SKM-1 (cell line): Measurements from ENCODE around the gene CCR5AS.
A peak's percentile ranks its signal among the peaks of the same experiment; 100 is the strongest.
"Not testable (repeated sequence)": the region's sequence is repeated elsewhere in the genome, so short reads cannot be mapped to it uniquely, and the experiment has no call there.

Experiments
- DNase-seq: peaks from one replicate; lab custom pipeline; 2025; ENCODE audit not compliant: unreplicated experiment; lab: John Stamatoyannopoulos, UW

CCR5AS gene

GRCh38 chr3:46359733-46360493 is 47.0 kb downstream of the CCR5AS start:
- no peak for DNase-seq

- DNase-seq: no peak
Measured at GRCh38 chr3:46358466-46358865, 48.4 kb downstream of the CCR5AS start.

- no peak for DNase-seq
Measured at GRCh38 chr3:46356909-46357308, 50.0 kb downstream of the CCR5AS start.

GRCh38 chr3:46356276-46356675 is 50.6 kb downstream of the CCR5AS start:
- no peak for DNase-seq

GRCh38 chr3:46354984-46355383 is 51.9 kb downstream of the CCR5AS start:
- no peak for DNase-seq

- DNase-seq: no peak
Measured at GRCh38 chr3:46354478-46354877, 52.4 kb downstream of the CCR5AS start.

GRCh38 chr3:46353647-46354410 is 53.0 kb downstream of the CCR5AS start, which contains the start of gene CCR2:
TSS of gene CCR2 (plus strand) at chr3:46354111. CDS start at chr3:46357528, 3,417 bp downstream.
- peak; percentile 65 for DNase-seq

GRCh38 chr3:46353090-46353489 is 53.8 kb downstream of the CCR5AS start:
- no peak for DNase-seq

- DNase-seq: no peak
Measured at GRCh38 chr3:46351646-46352045, 55.2 kb downstream of the CCR5AS start.

- no peak for DNase-seq
Measured at GRCh38 chr3:46350262-46350565, 56.7 kb downstream of the CCR5AS start.

GRCh38 chr3:46349484-46350261 is 57.2 kb downstream of the CCR5AS start:
- DNase-seq: no peak

GRCh38 chr3:46348823-46349482 is 57.9 kb downstream of the CCR5AS start:
- no peak for DNase-seq

- no peak for DNase-seq
Measured at GRCh38 chr3:46344476-46344875, 62.4 kb downstream of the CCR5AS start.

- no peak for DNase-seq
Measured at GRCh38 chr3:46338840-46339239, 68.0 kb downstream of the CCR5AS start.

GRCh38 chr3:46337911-46338310 is 69.0 kb downstream of the CCR5AS start:
- DNase-seq: no peak

- no peak for DNase-seq
Measured at GRCh38 chr3:46335541-46335940, 71.3 kb downstream of the CCR5AS start.

GRCh38 chr3:46334741-46335478 is 72.0 kb downstream of the CCR5AS start:
- DNase-seq: no peak

GRCh38 chr3:46330676-46331075 is 76.2 kb downstream of the CCR5AS start:
- DNase-seq: not testable (repeated sequence)

- no peak for DNase-seq
Measured at GRCh38 chr3:46325645-46326300, 81.1 kb downstream of the CCR5AS start.

- no peak for DNase-seq
Measured at GRCh38 chr3:46324036-46324435, 82.8 kb downstream of the CCR5AS start.
